GM12801 (cell line): Measurements from ENCODE around the gene TNFRSF19.

Experiments used
- CTCF ChIP-seq: IDR thresholded peaks from one replicate; pipeline ENCODE4 v1.5.1; 2011; ENCODE audit warnings: control low read depth; ENCODE audit not compliant: insufficient read length; ENCODE audit errors: extremely low read depth

Gene TNFRSF19

GRCh38 chr13:23550163-23550562, 20.0 kb upstream of the TNFRSF19 start:
- no peak for TF ChIP-seq CTCF

- no peak for TF ChIP-seq CTCF
Observed at GRCh38 chr13:23551213-23552008, 18.8 kb upstream of the TNFRSF19 start.

GRCh38 chr13:23552171-23552570, 18.0 kb upstream of the TNFRSF19 start:
- TF ChIP-seq CTCF: no peak

GRCh38 chr13:23552661-23553060, 17.6 kb upstream of the TNFRSF19 start:
- TF ChIP-seq CTCF: no peak

GRCh38 chr13:23554000-23554399, 16.2 kb upstream of the TNFRSF19 start:
- no peak for TF ChIP-seq CTCF

GRCh38 chr13:23557043-23557442, 13.2 kb upstream of the TNFRSF19 start:
- no peak for TF ChIP-seq CTCF

GRCh38 chr13:23557733-23558132, 12.5 kb upstream of the TNFRSF19 start:
- no peak for TF ChIP-seq CTCF
